NOMO-1 treated with dmso at 0.1 percent for 144 hours (cell line): ENCODE measurements around the gene ANKS3.

Experiments
- DNase-seq: peaks from one replicate; lab custom pipeline; 2025; ENCODE audit not compliant: unreplicated experiment; lab: John Stamatoyannopoulos, UW

Gene ANKS3

GRCh38 chr16:4674926-4675530, 59.0 kb downstream of the ANKS3 start:
- DNase-seq: no peak

- no peak for DNase-seq
Observed at GRCh38 chr16:4673387-4674046, 60.6 kb downstream of the ANKS3 start.

- no peak for DNase-seq
Observed at GRCh38 chr16:4668313-4668960, 65.6 kb downstream of the ANKS3 start.

GRCh38 chr16:4667203-4667963, 66.7 kb downstream of the ANKS3 start:
- no peak for DNase-seq

- DNase-seq: no peak
Observed at GRCh38 chr16:4666537-4667202, 67.4 kb downstream of the ANKS3 start.

- peak; percentile 67 for DNase-seq
Observed at GRCh38 chr16:4664538-4665418, 69.3 kb downstream of the ANKS3 start.

- DNase-seq: peak; percentile 87
Observed at GRCh38 chr16:4663777-4664465, 70.2 kb downstream of the ANKS3 start.

GRCh38 chr16:4663465-4663776, 70.7 kb downstream of the ANKS3 start:
- no peak for DNase-seq

GRCh38 chr16:4661661-4662060, 72.4 kb downstream of the ANKS3 start:
- no peak for DNase-seq

- no peak for DNase-seq
Observed at GRCh38 chr16:4660454-4661007, 73.5 kb downstream of the ANKS3 start.

- no peak for DNase-seq
Observed at GRCh38 chr16:4659363-4660353, 74.4 kb downstream of the ANKS3 start.

GRCh38 chr16:4656695-4657686, 77.1 kb downstream of the ANKS3 start:
- DNase-seq: no peak

- no peak for DNase-seq
Observed at GRCh38 chr16:4656221-4656620, 77.8 kb downstream of the ANKS3 start.

- no peak for DNase-seq
Observed at GRCh38 chr16:4655801-4656200, 78.3 kb downstream of the ANKS3 start.

- DNase-seq: no peak
Observed at GRCh38 chr16:4654964-4655590, 79.0 kb downstream of the ANKS3 start.
